NCI-H146 treated with DMSO at 0.1 percent for 48 hours (cell line): Measurements from ENCODE around the gene JADE2.
"Not testable (repeated sequence)": the region's sequence is repeated elsewhere in the genome, so short reads cannot be mapped to it uniquely, and the experiment has no call there.

ENCODE experiments used
- DNase-seq: peaks from one replicate; lab custom pipeline; 2025; ENCODE audit not compliant: unreplicated experiment; lab: John Stamatoyannopoulos, UW

The JADE2 gene

DNA sequence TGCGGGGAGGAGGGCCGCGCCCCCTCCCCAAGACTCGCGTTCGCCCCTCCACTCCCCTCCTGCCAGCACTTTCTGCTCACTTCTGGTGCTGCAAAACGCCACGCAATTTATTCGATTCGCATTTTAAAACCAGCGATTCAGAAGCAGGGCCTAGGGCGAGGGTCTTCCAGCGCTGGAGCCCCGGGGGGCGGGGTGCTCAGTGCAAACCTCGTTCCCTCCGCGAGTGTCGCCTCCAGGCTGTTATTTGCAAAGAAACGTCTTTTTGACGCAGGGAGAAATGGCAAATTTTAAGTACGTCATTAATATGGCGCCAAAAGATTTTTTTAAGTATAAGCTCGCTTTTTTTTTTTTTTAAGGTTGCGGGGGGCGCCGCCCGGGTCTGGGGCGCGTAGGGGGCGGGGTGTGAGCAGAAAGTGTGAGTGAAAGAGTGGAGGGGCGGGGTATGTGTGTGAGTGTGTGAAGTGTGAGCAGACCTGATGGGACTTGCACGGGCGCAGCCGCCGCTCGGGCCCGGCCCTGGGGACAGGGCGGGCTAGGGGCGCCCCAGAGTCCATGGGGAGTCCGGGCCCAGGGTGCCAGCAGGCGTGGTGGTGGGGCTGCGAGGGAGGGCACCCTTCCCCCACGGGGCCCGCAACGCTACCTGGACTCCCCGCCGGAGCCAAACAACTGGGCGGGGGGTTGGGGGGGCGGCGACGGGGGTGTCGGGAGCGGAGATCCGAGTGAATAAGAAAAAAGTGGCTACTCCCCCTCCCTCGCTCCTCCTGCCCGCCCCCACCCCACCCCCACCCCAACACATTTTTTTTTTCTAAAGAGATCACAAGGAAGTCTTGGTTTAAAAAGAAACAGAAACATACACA, at the start of gene JADE2:
TSS of gene JADE2 (plus strand) at position 845 of the 857 bp plus-strand sequence. CDS start 10,188 bp downstream, outside the sequence.
- no peak for DNase-seq

DNA sequence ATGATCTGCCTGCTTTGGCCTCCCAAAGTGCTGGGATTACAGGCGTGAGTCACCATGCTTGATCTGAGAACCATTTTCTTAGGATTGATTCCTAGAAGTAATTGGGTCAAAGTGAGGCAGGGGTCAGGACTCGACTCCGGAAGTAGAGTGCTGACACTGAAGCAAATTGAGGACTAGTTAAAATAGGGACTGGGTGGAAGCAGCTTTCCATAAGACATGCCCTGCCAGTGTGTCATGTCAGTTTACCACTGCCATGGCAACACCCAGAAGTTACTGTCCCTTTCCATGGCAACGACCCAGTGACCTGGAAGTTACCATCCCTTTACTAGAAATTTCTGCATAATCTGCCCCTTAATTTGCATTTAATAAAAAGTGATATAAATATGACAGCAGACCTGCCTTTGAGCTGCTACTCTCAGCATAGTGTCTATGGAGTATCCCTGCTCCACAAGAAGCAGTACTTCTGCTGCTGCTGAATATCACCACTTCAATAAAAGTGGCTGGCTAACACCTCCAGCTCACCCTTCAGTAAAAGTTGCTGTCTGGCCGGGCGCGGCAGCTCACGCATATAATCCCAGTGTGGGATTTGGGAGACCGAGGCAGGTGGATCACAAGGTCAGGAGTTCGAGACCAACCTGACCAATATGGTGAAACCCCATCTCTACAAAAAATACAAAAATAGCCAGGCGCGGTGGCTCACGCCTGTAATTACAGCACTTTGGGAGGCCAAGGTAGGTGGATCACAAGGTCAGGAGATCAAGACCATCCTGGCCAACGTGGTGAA, 47.8 kb upstream of the JADE2 start:
- no peak for DNase-seq

DNA sequence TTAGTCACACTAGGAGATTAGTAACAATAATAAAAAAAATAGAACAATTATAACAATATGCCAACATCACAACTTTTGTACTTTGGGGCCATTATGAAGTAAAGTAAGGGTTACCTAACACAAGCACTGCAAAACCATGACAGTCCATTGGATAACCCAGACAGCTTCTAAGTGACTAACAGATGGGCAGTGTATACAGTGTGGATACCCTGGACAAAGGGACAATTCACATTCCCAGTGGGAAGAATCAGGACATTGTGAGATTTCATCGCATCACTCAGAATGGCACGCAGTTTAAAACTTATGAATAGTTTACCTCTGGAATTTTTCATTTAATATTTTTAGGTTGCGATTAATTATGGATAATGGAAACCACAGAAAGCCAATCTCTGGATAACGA, 45.6 kb upstream of the JADE2 start:
- DNase-seq: no peak

DNA sequence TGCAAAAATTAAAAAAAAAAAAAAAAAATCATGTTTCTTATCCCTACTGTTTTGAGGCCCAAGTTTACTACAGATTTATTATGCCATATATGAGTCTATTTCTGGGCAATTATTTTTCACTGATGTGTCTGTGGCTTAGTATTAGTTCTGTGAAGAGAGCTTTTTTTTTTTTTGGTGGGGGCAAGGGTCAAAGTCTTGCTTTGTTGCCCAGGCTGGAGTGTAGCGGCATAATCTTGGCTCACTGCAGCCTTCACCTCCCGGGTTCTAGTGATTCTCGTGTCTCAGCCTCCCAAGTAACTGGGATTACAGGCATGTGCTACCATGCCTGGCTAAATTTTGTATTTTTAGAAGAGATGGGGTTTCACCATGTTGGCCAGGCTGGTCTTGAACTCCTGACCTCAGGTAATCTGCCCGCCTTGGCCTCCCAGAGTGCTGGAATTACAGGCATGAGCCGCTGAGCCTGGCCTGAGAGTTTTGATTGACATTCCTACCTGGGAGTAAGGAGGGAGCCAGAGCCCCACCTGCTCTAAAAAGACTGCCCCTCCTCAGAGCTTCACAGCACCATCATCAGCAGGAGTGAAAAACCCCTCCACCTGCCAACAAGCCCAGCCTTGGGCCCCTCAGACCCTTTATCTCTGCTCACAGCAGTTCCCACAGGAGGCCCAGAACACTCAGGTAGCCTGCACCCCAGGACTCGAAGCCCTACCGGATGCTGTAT, 36.1 kb upstream of the JADE2 start:
- DNase-seq: no peak

DNA sequence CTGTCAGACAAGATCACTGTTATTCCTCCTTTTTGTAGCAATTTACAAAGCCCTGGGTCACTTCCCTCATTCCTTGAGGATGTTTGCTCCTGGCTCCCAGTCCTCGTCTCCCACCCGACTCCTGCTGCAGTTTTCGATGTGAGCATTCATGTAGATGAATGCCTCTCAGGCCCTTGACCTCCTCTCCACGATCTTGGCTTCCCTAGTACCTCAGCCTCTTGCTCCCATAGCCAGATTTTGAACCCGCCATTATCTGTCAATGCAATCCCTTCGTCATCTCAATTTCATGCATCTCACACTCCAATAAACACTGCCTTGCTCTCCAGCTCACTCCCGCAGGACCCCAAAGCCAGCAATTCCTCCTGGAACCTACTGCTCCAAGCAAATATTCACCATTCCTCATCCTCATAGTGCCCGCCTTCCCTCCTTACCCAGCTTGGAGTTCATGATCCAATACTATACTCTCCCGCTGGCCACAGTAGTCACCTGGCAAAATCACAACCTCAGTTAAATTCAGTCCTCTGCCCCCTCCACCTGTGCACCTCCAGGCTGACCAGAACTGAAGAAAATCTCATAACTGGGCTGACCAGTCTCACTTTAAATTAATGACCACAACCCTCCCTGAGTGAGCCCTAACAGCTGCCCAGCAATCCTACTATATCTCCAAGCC, 35.1 kb upstream of the JADE2 start:
- DNase-seq: no peak

DNA sequence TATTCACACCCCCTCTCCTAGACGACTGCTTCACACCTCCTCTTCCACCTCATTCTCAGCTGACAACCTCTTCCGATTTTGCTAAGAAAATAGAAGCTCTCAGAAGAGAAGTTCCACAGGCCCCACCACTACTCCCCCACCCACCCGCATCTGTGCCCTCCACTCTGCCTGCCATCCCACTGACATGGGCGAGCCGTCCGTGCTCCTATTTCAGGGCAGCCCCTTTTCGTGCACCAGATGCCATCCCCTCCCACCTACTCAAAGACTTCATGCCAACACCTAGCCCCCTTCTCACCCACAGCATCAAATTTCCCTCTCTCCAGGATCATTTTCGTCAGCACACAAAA, 34.6 kb upstream of the JADE2 start:
- DNase-seq: no peak

DNA sequence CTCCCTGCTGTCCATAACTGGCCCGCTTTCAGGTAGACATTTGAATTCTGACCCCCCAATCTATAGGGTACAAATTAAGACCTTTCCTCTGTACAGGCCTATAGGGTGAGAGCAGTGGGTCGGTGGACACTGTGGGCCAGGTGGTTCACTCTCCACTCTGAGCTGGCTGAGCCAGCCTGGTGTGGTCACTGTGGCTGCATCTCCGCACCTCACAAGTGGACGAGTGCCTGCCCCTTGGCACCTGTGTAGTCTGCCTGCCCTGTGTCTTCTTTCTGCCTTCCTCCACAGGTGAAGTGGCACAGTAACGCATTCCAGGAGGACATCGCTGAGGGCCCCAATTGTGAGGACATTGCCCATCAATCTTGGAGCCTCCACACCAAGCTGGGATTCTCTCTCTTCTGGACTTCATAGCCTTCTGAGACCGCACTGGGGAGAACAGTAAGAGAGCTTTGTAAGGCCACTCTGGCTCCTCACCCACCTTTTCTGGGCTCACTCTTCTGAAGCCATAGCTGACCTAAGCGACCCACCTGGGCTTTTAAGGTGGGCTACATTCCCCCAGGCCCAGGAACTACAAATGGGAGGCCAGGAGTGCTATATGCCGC, 33.5 kb upstream of the JADE2 start:
- DNase-seq: no peak

DNA sequence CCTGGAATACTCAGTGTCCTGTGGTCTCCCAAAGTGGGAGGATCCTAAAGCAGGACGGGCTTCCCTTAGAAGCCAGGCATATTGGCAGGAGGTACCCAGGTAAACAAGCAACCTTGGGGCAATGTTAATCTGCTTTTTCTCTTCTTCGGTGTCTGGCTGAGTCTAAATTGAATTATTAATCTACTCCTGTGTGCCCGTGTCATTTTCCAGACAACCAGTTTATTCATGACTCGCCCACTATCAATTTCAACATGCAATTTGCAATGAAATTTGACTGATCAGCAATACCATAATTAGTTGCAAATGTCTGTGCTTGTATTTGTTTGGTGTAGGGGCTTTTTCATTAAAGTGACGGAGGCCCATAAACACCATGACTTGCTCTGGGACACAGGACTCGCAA, 32.9 kb upstream of the JADE2 start:
- DNase-seq: no peak

DNA sequence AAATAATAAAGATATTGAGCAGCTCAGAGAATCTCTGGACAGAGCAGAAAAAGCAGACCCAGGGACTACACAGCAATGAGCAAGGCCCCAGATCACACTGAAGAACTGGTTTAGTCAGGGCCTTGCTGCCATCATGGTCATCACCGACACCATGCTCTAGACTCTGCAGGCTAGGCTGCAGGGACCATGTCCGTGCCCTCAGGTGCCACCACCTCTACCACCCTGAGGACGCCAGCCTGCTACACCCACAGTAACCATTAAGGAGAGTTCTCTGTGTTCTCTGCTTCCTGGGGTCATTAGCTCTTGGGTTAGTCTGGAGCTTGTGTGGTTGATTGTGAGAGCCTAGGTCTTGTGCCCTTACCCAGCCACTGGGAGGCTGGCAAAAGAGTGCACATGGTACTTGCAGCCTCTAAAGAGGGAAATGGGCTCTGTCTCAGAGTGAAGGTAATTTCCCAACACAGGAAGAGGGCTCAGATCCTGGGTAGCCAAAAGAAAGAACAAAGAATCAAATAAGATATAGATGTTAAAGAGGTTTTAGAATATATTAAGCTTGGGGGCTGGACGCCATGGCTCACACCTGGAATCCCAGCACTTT, 31.9 kb upstream of the JADE2 start:
- no peak for DNase-seq

DNA sequence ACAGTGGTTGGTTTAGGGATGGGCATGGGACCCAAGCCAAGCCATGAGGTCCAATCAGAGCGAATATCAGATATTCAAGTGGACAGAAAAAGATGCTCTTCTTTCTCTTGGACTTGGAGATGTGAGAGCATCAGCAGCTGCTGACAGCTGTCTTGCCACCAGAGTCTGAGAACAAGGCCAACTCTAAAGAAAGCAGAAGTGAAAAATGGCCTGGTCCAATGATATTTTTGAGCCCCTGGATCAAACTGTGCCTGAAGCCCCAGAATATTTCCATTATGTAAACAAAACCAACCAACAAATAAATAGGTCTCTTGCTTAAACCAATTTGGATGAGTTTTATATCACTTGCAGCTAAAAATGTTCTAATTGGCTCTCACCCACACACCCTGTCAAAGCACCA, 30.7 kb upstream of the JADE2 start:
- no peak for DNase-seq

DNA sequence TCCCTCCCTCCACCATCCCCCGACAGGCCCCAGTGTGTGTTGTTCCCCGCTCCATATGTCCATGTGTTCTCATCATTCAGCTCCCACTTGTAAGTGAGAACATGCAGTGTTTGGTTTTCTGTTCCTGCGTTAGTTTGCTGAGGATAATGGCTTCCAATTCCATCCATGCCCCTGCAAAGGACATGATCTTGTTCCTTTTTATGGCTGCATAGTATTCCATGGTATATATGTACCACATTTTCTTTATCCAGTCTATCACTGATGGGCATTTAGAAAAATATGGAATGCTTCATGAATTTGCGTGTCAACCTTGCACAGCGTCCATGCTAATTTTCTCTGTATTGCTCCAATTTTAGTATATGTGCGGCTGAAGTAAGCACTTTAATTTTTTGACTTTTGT, 25.6 kb upstream of the JADE2 start:
- not testable (repeated sequence) for DNase-seq

DNA sequence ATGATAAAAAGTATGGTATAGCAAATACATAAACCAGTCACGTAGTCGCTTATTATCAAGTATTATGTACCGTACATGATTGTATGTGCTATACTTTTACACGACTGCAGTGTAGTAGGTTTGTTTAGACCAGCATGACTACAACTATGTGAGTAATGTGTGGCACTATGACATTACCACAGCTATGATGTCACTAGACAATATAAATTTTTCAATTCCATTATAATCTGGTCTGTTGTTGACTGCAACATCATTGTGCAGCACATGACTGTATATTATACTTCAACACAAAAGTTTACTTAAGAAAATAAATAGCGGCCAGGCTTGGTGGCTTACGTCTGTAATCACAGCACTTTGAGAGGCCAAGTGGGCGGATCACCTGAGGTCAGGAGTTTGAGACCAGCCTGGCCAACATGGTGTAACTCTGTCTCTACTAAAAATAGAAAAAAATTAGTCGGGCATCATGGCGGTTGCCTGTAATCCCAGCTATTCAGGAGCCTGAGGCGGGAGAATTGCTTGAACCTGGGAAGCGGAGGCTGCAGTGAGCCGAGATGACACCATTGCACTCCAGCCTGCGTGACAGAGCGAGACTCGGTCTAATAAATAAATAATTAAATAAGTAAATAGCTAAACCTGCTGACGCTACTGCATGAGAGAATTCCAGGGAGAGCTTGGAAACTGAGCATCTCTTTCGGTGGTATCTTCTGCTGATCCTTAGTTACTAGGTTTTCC, 24.6 kb upstream of the JADE2 start:
- no peak for DNase-seq

DNA sequence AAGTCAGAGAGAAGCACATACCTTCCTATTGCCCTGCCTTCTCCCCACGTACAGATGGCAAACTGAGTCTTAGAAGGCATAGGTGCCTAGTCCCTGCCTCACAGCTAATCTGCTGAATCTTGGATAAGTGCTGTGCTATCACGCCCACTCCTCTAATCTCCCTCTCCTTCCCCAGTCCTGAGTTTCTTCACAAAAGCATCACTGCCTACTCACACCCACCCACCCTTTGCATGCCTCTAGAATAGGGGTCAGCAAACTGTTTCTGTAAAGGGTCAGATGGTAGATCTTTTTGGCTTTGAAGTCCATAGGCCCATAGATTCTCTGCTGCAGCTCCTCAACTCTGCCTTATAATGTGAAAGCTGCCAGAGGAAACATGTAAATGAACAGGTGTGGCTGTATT, 23.2 kb upstream of the JADE2 start:
- no peak for DNase-seq

DNA sequence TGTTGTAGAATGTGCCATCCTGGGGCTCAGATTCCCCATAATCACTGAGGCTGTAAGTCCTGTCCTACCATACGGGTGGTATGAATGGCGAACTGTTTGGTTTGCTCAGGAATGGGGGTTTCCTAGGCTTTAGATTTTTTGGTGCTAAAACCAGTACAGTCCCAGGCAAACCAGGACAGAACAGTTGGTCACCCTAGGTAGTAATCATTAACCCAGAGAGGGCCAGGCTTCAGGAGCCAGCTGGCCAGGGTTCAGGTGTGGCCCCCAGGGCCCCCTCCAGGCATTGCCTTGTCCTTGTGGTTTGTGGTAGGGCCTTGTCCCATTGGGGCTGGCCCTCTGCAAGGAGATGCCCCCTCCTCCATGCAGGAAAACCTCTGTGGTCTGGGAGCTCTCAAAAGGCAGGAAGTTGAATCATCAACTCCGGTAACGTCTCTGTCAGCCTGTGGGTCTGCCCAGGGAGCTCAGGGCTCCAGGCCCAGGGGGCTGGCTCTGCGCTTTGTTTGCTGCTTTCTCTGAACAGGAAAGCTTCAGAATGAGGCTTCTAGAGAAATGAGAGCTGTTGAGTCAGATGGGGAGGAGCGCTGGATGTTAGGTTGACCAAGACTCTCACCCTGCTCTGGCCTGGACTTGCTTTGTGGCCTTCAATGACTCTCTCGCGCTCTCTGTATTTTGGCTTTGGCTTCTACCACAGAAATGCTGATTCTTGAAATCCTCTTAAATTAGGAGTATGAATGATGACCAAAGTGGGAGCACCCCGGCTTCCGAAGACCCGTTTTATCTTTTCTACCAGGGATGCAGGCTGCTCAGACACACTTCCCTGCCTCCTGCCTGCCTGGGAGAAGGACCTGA, 22.2 kb upstream of the JADE2 start:
- DNase-seq: no peak

DNA sequence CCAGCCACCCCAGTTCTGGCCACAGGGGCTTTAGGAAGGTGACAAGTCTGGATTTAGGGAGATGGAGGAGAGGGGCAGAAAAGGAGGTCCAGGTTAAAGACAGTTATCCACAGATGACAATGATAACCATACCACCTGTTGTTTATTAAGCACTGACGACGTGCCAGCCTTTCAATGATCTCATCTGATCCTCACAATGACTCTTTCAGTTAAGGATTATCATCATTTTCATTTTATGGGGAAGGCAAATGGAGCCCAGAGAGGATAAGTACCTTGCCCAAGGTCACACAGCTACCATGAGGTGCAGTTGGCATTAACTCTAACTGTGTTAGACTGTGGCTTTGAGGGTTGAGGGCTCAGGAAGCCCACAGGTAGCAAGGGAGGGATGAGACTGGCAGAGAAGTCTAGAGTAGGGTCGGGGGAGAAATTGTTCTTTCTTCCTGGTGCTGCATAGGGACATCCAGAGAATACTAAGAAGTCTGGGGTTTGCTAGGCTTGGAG, 21.5 kb upstream of the JADE2 start:
- DNase-seq: no peak

DNA sequence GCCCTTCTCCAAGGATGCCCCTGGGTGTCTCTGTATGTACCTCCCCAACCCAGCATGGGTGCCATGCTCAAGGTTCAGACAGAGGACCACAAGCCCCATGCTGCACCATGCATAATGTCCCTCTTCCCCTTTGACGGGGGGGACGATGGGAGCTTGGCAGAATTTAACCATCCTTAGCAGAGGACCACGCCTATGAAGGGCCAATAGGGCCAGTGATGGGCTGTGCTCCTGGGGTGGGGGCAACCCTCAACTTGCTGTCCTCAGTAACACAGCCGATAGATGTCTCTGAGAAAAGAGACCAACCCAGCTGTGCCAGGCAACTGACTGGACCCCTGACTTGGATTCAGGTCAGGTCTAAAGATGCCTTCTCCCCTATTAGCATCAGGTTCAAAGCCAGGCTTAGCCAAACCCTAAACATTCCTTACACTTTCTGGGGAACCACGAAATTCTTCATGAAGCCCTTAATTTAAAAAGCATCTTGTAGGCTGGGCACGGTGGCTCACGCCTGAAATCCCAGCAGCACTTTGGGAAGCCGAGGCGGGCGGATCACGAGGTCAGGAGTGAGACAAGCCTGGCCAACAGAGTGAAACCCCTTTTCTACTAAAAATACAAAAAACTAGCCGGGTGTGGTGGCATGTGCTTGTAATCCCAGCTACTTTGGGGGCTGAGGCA, 20.7 kb upstream of the JADE2 start:
- no peak for DNase-seq

DNA sequence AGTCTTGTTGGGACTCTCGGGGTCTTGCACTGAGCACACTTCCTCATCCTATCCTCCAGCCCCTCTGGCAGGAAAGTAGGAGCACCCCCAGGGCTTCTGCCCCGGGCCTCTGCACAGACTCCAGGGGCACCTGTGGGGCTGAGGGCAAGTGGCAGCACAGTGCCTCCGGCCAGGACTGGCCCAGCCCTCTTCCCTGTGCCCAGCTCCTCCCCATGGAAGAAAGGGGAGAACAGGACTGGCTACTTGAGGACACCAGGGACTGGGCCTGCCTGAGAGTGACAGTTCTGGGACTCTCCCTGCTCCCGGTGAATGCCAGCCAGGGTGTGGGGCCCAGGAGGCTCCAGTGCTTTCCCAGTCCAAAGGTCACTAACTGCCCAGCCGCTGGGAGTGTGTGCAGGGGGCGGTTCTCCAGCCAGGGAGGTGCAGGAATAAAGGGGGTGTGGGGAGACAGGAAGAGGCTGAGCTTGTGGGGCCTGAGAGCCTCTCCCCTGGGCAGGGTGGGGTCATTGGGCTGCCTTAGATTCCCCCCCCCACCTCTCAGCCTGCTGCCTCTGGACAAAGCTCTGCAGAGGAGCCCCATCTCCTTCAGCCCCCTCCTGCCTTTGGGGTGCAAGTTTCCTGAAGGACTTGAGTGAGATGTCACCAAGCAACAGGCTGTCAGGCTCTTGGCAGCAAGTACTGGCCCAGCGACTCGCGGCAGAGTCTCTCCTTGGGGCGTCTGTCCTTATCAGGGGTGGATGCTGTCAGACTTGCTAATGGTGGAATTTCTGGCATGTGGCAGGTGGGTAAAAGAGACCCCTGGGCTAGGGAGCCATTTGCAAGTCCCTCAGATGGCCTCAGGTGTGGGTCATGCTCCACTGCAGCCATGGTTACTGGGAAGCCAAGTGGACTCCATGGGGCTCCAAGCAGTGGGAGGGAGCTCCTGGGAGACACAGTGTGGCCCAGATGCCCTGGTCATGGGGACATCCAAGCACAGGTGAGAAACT, 19.1 kb upstream of the JADE2 start:
- DNase-seq: peak; percentile 12
